Endothelial cell of umbilical vein (primary cell): ENCODE results near the gene RPS16.

Experiments
- CTCF ChIP-seq, 2 donors: IDR thresholded peaks; 1 replicate in 1 of 2; 2 replicates in 1 of 2; pipeline ENCODE4 v1.5.1; 2011; ENCODE audit warnings: low read length in 2 of 2, mild to moderate bottlenecking in 2 of 2, moderate library complexity in 2 of 2, control low read depth in 1 of 2, inconsistent platforms in 1 of 2, low read depth in 1 of 2; ENCODE audit not compliant: insufficient read depth in 1 of 2; ENCODE audit errors: extremely low read depth in 1 of 2
- EZH2 ChIP-seq: IDR thresholded peaks from 2 replicates; pipeline ENCODE4 v1.6.1; 2012; ENCODE audit warnings: borderline replicate concordance, low read depth, mild to moderate bottlenecking, moderate library complexity, low read length, inconsistent platforms; ENCODE audit not compliant: severe bottlenecking
- GATA2 ChIP-seq: IDR thresholded peaks from 2 replicates; pipeline ENCODE4 v1.7.0; 2011; ENCODE audit warnings: low read depth, mild to moderate bottlenecking, moderate library complexity, mixed read lengths, low read length; ENCODE audit not compliant: insufficient read length, insufficient read depth
- MAX ChIP-seq: IDR thresholded peaks from 2 replicates; pipeline ENCODE4 v1.6.1; 2011; ENCODE audit not compliant: insufficient read depth, insufficient read length
- MYC ChIP-seq: IDR thresholded peaks from one replicate; pipeline ENCODE4 v1.6.1; 2011; ENCODE audit warnings: mild to moderate bottlenecking, low read depth, low read length
- POLR2A ChIP-seq: IDR thresholded peaks from 2 replicates; pipeline ENCODE4 v1.6.1; 2012; ENCODE audit warnings: low read depth, mild to moderate bottlenecking, control low read depth, low read length
- POLR2AphosphoS5 ChIP-seq: IDR thresholded peaks from 2 replicates; pipeline ENCODE4 v1.6.1; 2012; ENCODE audit warnings: low read depth, mild to moderate bottlenecking, control low read depth, low read length, moderate library complexity; ENCODE audit not compliant: insufficient read depth

GRCh38 chr19:39427707-39428106, 8.0 kb downstream of the RPS16 start:
- no peak for TF ChIP-seq POLR2AphosphoS5
- TF ChIP-seq POLR2A = no peak
- no peak for TF ChIP-seq EZH2
- TF ChIP-seq CTCF (IDR thresholded peaks at IDR 0.05; ENCODE audit: extremely low read depth in 1 of 2, insufficient read depth in 1 of 2, low read depth in 1 of 2, low read length in 2 of 2) = no peak
- TF ChIP-seq MAX = no peak
- TF ChIP-seq MYC = no peak
- TF ChIP-seq GATA2 = no peak
